ENCODE measurements around the gene NANS. TPM values are rescaled to one million over a fixed set of nuclear protein-coding genes. Genes with fewer than 3 reads are reported as not detected.
"Not testable (repeated sequence)": the region's sequence is repeated elsewhere in the genome, so short reads cannot be mapped to it uniquely, and the experiment has no call there.

NANS gene
- total RNA-seq, result 32.8 TPM
- 35.3 TPM for polyA plus RNA-seq

GRCh38 chr9:98056269-98057137, at the start of gene NANS:
NANS (plus strand) TSS chr9:98056732; CDS start chr9:98056809, 77 bp downstream.
- no peaks in the 10 kb centered on the region for H3K36me3 ChIP-seq (ENCODE audit: insufficient read depth)
- under 1% methylated on average over 80 of the region's 80 CpGs for WGBS
- DNase-seq (ENCODE audit: extremely low spot score), result peak; percentile 58

GRCh38 chr9:98007251-98007928, 49.1 kb upstream of the NANS start:
- Histone ChIP-seq H3K27ac (ENCODE audit: low read depth) (no peak overlapping the region), H3K4me3 (ENCODE audit: low read depth, low read length) (no peak overlapping the region), H3K36me3 (ENCODE audit: insufficient read depth) (peaks cover 2% of the 10 kb centered on the region), H3K4me1 (ENCODE audit: insufficient read depth) (no peaks in the 10 kb centered on the region)
- no peak for DNase-seq (ENCODE audit: extremely low spot score)
- 87% methylated on average over 13 of the region's 13 CpGs for WGBS

More at GRCh38 chr9:98056269-98057137, at the start of gene NANS:
- Histone ChIP-seq H3K27ac (ENCODE audit: low read depth) (peak within 1 kb of the TSS; percentile 92), H3K4me1 (ENCODE audit: insufficient read depth) (peaks cover 2% of the 10 kb centered on the region), H3K4me3 (ENCODE audit: low read depth, low read length) (peak within 1 kb of the TSS; percentile 75)

- H3K4me3 ChIP-seq (ENCODE audit: low read depth, low read length), result no peak overlapping the region
- no peaks in the 10 kb centered on the region for H3K4me1 ChIP-seq (ENCODE audit: insufficient read depth)
- WGBS, result 84% methylated on average over 3 of the region's 3 CpGs
- no peak for DNase-seq (ENCODE audit: extremely low spot score)
- peaks cover 8% of the 10 kb centered on the region for H3K36me3 ChIP-seq (ENCODE audit: insufficient read depth)
- no peak overlapping the region for H3K27ac ChIP-seq (ENCODE audit: low read depth)
Measured at GRCh38 chr9:98008764-98009163, 47.8 kb upstream of the NANS start.

GRCh38 chr9:98009437-98009836, 47.1 kb upstream of the NANS start:
- Histone ChIP-seq H3K4me1 (ENCODE audit: insufficient read depth) (no peaks in the 10 kb centered on the region), H3K27ac (ENCODE audit: low read depth) (no peak overlapping the region), H3K4me3 (ENCODE audit: low read depth, low read length) (no peak overlapping the region), H3K36me3 (ENCODE audit: insufficient read depth) (peaks cover 8% of the 10 kb centered on the region)
- 91% methylated on average over 6 of the region's 6 CpGs for WGBS
- DNase-seq (ENCODE audit: extremely low spot score), result no peak

- H3K27ac ChIP-seq (ENCODE audit: low read depth), result no peak overlapping the region
- H3K4me1 ChIP-seq (ENCODE audit: insufficient read depth), result no peaks in the 10 kb centered on the region
- 58% methylated on average over 1 of the region's 1 CpG for WGBS
- no peak overlapping the region for H3K4me3 ChIP-seq (ENCODE audit: low read depth, low read length)
- peaks cover 8% of the 10 kb centered on the region for H3K36me3 ChIP-seq (ENCODE audit: insufficient read depth)
- no peak for DNase-seq (ENCODE audit: extremely low spot score)
Measured at GRCh38 chr9:98009936-98010335, 46.6 kb upstream of the NANS start.

GRCh38 chr9:98010445-98010844, 46.1 kb upstream of the NANS start:
- no peak for DNase-seq (ENCODE audit: extremely low spot score)
- Histone ChIP-seq H3K36me3 (ENCODE audit: insufficient read depth) (peaks cover 8% of the 10 kb centered on the region), H3K4me3 (ENCODE audit: low read depth, low read length) (no peak overlapping the region), H3K4me1 (ENCODE audit: insufficient read depth) (no peaks in the 10 kb centered on the region), H3K27ac (ENCODE audit: low read depth) (no peak overlapping the region)
- 28% methylated on average over 2 of the region's 2 CpGs for WGBS

GRCh38 chr9:98011122-98011521, 45.4 kb upstream of the NANS start:
- 90% methylated on average over 7 of the region's 7 CpGs for WGBS
- Histone ChIP-seq H3K4me1 (ENCODE audit: insufficient read depth) (no peaks in the 10 kb centered on the region), H3K4me3 (ENCODE audit: low read depth, low read length) (no peak overlapping the region), H3K36me3 (ENCODE audit: insufficient read depth) (peaks cover 8% of the 10 kb centered on the region), H3K27ac (ENCODE audit: low read depth) (no peak overlapping the region)
- DNase-seq (ENCODE audit: extremely low spot score), result no peak

GRCh38 chr9:98016137-98016680, 40.3 kb upstream of the NANS start:
- no peak for DNase-seq (ENCODE audit: extremely low spot score)

GRCh38 chr9:98017306-98017705, 39.2 kb upstream of the NANS start:
- peaks cover 6% of the 10 kb centered on the region for H3K36me3 ChIP-seq (ENCODE audit: insufficient read depth)
- 79% methylated on average over 1 of the region's 1 CpG for whole genome bisulfite sequencing
- no peak overlapping the region for H3K4me3 ChIP-seq (ENCODE audit: low read depth, low read length)
- H3K4me1 ChIP-seq (ENCODE audit: insufficient read depth), result no peaks in the 10 kb centered on the region
- DNase-seq (ENCODE audit: extremely low spot score), result no peak
- no peak overlapping the region for H3K27ac ChIP-seq (ENCODE audit: low read depth)

More at GRCh38 chr9:98016137-98016680, 40.3 kb upstream of the NANS start:
- H3K27ac ChIP-seq (ENCODE audit: low read depth), result no peak overlapping the region
- no peak overlapping the region for H3K4me3 ChIP-seq (ENCODE audit: low read depth, low read length)
- no peaks in the 10 kb centered on the region for H3K4me1 ChIP-seq (ENCODE audit: insufficient read depth)
- H3K36me3 ChIP-seq (ENCODE audit: insufficient read depth), result peaks cover 6% of the 10 kb centered on the region
- 81% methylated on average over 4 of the region's 4 CpGs for WGBS

GRCh38 chr9:98018347-98018746, 38.2 kb upstream of the NANS start:
- Histone ChIP-seq H3K4me1 (ENCODE audit: insufficient read depth) (no peaks in the 10 kb centered on the region), H3K4me3 (ENCODE audit: low read depth, low read length) (no peak overlapping the region), H3K36me3 (ENCODE audit: insufficient read depth) (no peaks in the 10 kb centered on the region), H3K27ac (ENCODE audit: low read depth) (no peak overlapping the region)
- no peak for DNase-seq (ENCODE audit: extremely low spot score)
- WGBS, result 84% methylated on average over 5 of the region's 5 CpGs

- Histone ChIP-seq H3K36me3 (ENCODE audit: insufficient read depth) (no peaks in the 10 kb centered on the region), H3K4me3 (ENCODE audit: low read depth, low read length) (no peak overlapping the region), H3K4me1 (ENCODE audit: insufficient read depth) (no peaks in the 10 kb centered on the region), H3K27ac (ENCODE audit: low read depth) (no peak overlapping the region)
- DNase-seq (ENCODE audit: extremely low spot score), result no peak
- WGBS, result 81% methylated on average over 4 of the region's 4 CpGs
Measured at GRCh38 chr9:98019098-98019497, 37.4 kb upstream of the NANS start.

GRCh38 chr9:98019869-98020268, 36.7 kb upstream of the NANS start:
- H3K27ac ChIP-seq (ENCODE audit: low read depth); H3K36me3 ChIP-seq (ENCODE audit: insufficient read depth); H3K4me3 ChIP-seq (ENCODE audit: low read depth, low read length); DNase-seq (ENCODE audit: extremely low spot score); H3K4me1 ChIP-seq (ENCODE audit: insufficient read depth): not testable (repeated sequence)
- 82% methylated on average over 5 of the region's 5 CpGs for WGBS

- DNase-seq (ENCODE audit: extremely low spot score), result no peak
- WGBS, result 92% methylated on average over 8 of the region's 8 CpGs
- H3K4me3 ChIP-seq (ENCODE audit: low read depth, low read length), result no peak overlapping the region
- H3K4me1 ChIP-seq (ENCODE audit: insufficient read depth), result no peaks in the 10 kb centered on the region
- no peak overlapping the region for H3K27ac ChIP-seq (ENCODE audit: low read depth)
- H3K36me3 ChIP-seq (ENCODE audit: insufficient read depth), result no peaks in the 10 kb centered on the region
Measured at GRCh38 chr9:98020476-98021145, 35.9 kb upstream of the NANS start.

Data from urinary bladder (tissue), 4 donors.